AG09309 (cell line): ENCODE measurements around the gene KDM4C.

Experiments used
- DNase-seq: peaks from one replicate; pipeline ENCODE4 v3.0.0-alpha.2; 2010; ENCODE audit warnings: low read depth
- H3K4me3 ChIP-seq: 2 replicates; pipeline ENCODE4 v1.5.1; 2011; ENCODE audit warnings: mild to moderate bottlenecking, low read depth, low read length, moderate library complexity; ENCODE audit not compliant: control insufficient read depth
- TF ChIP-seq, protein P1 (sequence below): IDR thresholded peaks from 2 replicates; pipeline ENCODE4 v1.5.1; 2011; ENCODE audit warnings: mild to moderate bottlenecking, low read depth, low read length, inconsistent platforms; ENCODE audit not compliant: insufficient read depth, control insufficient read depth; ENCODE audit errors: missing control alignments

Gene KDM4C

DNA sequence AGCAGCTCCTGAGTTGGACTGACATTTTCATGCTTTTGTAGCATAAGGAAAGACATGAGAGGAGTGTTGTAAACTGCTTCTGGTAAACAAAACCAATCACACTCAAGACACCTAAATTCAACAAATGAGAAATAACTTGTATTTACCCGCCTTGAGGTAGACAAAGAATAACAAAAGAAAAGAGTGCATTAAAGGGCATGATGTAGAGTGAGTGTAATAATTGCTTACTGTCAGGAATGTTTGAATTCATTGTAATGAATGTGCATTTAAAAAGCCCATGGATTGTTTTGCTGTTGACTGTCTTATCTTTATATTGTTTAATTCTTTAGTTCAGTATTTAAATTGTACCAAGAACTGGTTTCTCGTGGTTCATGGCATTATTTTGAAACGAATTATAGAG is 61.8 kb downstream of the KDM4C start:
- DNase-seq: no peak
- TF ChIP-seq, protein P1, sequence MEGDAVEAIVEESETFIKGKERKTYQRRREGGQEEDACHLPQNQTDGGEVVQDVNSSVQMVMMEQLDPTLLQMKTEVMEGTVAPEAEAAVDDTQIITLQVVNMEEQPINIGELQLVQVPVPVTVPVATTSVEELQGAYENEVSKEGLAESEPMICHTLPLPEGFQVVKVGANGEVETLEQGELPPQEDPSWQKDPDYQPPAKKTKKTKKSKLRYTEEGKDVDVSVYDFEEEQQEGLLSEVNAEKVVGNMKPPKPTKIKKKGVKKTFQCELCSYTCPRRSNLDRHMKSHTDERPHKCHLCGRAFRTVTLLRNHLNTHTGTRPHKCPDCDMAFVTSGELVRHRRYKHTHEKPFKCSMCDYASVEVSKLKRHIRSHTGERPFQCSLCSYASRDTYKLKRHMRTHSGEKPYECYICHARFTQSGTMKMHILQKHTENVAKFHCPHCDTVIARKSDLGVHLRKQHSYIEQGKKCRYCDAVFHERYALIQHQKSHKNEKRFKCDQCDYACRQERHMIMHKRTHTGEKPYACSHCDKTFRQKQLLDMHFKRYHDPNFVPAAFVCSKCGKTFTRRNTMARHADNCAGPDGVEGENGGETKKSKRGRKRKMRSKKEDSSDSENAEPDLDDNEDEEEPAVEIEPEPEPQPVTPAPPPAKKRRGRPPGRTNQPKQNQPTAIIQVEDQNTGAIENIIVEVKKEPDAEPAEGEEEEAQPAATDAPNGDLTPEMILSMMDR: no peak
- H3K4me3 ChIP-seq: no peak overlapping the region

DNA sequence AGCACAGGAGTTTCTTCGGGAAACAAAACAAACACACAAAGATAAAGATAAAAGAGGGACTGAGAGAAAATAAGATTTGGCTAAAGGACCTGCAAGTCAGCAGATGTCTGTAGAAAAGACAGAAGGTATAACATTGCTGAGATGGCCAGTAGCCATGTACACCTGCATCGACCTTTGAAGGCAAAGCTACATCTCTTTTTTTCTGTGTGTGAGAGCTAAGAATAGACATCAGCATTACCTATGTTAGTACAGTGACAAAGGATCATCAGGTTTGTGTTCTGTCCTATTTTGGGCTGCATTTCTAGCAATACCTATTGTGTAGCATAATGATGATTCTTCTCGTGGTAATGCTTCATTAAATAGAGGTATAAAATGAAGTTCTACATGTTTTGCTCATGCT is 64.9 kb downstream of the KDM4C start:
- no peak overlapping the region for H3K4me3 ChIP-seq
- TF ChIP-seq, protein P1: no peak
- DNase-seq: no peak

DNA sequence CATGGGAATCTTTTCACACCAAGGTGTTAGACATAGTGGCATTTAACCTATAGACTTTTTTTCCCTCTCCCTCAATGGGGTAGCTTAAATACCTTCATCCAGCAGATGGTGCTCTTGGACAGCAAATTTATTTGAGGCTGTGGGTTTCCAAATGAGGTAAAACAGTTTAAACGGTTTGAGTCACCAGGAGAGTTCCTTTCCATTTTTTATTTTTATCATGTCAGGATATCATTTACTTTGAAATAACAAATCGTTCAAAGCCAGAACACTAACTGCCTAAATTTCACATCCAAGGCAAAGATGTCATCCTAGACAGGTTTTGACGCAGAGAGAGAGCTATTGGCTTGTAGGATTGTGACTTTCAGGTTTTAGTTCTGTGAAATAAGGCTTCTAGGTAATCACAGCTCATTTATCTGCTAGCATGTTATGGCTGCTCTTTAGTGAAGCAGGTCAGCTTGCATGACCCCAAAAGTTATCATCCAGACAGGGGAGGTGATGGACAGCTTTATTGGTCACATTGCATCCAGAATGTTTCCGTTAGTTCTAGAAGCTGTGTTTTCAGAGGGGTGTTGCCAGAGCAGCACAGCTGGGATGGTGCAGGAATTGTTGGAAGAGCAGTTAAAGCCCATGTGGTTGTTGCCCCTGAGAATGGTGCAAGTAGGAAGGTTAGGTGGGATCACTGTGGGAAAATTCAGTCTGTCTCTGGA is 69.8 kb downstream of the KDM4C start:
- H3K4me3 ChIP-seq: no peak overlapping the region
- TF ChIP-seq, protein P1: peak; percentile 58
- DNase-seq: no peak

DNA sequence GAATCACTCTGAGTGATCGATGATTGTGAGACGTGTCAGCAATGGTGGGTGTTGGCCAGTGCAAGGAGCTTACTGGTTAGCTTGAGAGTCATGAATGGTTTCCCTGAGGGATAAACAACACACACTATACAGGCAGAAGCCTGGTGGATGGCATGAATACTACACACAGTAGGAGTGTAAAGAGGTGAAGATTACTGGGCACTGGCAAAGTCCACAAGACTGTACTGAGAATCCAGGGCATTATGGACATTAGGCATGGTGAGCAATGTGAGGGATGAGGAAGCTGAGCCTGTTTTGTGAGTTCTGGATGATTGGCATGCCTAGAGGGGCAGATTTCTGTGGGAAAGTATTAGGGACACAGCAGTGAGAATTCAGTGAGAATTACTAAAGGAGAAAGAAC is 71.3 kb downstream of the KDM4C start:
- TF ChIP-seq, protein P1: no peak
- no peak overlapping the region for H3K4me3 ChIP-seq
- DNase-seq: no peak

DNA sequence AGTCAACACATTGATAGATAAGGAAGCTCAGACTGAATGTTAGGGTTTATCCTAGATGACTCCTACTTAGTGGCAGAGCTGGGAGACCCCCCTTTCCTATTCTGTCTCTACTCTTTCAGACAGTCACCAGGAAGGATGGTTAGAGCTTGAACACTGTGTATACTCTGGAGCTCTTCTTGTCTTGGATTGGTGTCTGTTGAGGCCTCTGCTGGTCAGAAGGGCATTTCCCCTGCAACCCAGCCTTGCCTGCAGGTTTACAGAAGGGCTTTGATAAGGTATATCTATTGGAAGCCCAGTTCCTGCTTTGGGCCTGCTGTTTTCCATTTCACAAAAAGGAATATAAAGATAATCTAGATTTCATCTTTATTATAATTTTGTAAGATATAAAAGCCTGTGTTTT is 71.8 kb downstream of the KDM4C start:
- DNase-seq: no peak
- TF ChIP-seq, protein P1: no peak
- no peak overlapping the region for H3K4me3 ChIP-seq

DNA sequence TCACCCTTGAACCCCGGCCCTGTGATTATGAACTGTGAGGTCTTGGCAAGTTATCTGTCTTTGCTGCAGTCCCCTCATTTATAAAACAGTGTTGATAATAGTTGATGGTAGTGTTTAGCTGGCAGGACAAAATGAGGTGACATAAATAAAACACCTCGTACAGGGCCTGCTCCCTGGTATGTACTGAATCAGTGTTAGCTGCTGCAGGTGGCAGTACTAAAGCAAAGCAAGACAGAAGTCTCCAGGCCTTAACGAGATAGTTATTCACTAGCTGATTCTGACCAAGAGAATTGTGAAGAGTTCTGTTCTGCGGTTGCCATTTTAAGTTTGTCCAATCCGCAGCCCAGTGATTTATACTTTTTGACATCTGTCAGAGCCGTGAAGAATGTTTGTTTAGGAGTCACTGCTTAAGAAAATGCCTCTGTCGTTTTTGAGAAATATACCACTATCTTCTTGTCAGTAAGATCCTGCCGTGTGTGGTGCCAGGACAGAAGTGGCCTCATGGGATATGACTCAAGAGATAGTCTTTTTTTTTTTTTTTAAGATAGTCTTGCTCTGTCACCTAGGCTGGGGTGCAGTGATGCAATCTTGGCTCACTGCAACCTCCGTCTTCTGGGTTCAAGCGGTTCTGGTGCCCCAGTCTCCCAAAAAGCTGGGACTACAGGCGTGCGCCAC is 75.9 kb downstream of the KDM4C start:
- DNase-seq: no peak
- H3K4me3 ChIP-seq: no peak overlapping the region
- TF ChIP-seq, protein P1: no peak
